Tibial nerve (tissue), 4 donors: ENCODE results near the gene SP140. TPM values are rescaled to one million over a fixed set of nuclear protein-coding genes. Genes with fewer than 3 reads are reported as not detected.

Source experiments
- DNase-seq, 2 donors: peaks; one replicate each; pipeline ENCODE4 v3.0.0-alpha.2; 2019; ENCODE audit warnings: low spot score in 2 of 2
- H3K27ac ChIP-seq, 4 donors: fragments of 200-600 bp; sonication (generic) in 3 of 4; one replicate each; pipeline ENCODE4 v1.5.1; 2017 to 2019; ENCODE audit warnings: mild to moderate bottlenecking in 1 of 4
- H3K27me3 ChIP-seq, 2 donors: fragments of 200-600 bp; sonication (generic) in 1 of 2; one replicate each; pipeline versions ENCODE4 v1.5.1 to v1.6.0; 2017 to 2019
- H3K36me3 ChIP-seq, 3 donors: fragments of 200-600 bp; sonication (generic); one replicate each; pipeline ENCODE4 v1.5.1; 2018 to 2019
- H3K4me1 ChIP-seq, 4 donors: fragments of 200-600 bp; sonication (generic) in 3 of 4; one replicate each; pipeline ENCODE4 v1.5.1; 2017 to 2019
- H3K4me3 ChIP-seq, 4 donors: fragments of 200-600 bp; sonication (generic) in 3 of 4; one replicate each; pipeline ENCODE4 v1.5.1; 2017 to 2019; ENCODE audit warnings: mild to moderate bottlenecking in 1 of 4, moderate library complexity in 1 of 4
- H3K9me3 ChIP-seq, 4 donors: fragments of 200-600 bp; sonication (generic) in 3 of 4; one replicate each; pipeline ENCODE4 v1.5.1; 2017 to 2019
- CTCF ChIP-seq, 5 experiments: fragments of 200-600 bp in 3 of 5; fragments of 450-650 bp in 2 of 5; sonication (generic) in 3 of 5; IDR thresholded peaks; one replicate each; pipeline ENCODE4 v1.5.1; 2016 to 2019; ENCODE audit warnings: antibody characterized with exemption in 5 of 5, mild to moderate bottlenecking in 3 of 5, moderate library complexity in 2 of 5
- EP300 ChIP-seq, 2 donors: sonication (generic); formaldehyde crosslinking; IDR thresholded peaks; one replicate each; pipeline ENCODE4 v1.6.1; 2017; ENCODE audit warnings: antibody characterized with exemption in 2 of 2, mild to moderate bottlenecking in 1 of 2
- POLR2A ChIP-seq, 2 donors: fragments of 450-650 bp; IDR thresholded peaks; one replicate each; pipeline ENCODE4 v1.6.1; 2017; ENCODE audit warnings: antibody characterized with exemption in 2 of 2, mild to moderate bottlenecking in 2 of 2, moderate library complexity in 2 of 2
- WGBS, 2 donors: methylation state at CpG; one replicate each; pipeline ENCODE4 v1.1.5; 2018; 5-methylcytosine and 5-hydroxymethylcytosine counted together
- total RNA-seq, 4 donors: library from RNA; depleted of rRNA; stranded (reverse); fragments of >200 nt; gene quantifications; one replicate each; pipeline ENCODE4 v1.1.0, GENCODE V29; 2016

Gene SP140
- total RNA-seq, 4 donors from 2014 or later = 0.63 to 4.5 (median 1.4) TPM

- DNase-seq = peak; percentile 40 to 55
- Histone ChIP-seq H3K9me3 (peaks cover 0 to 18% (median 0%) of the 10 kb centered on the region in 4 donors), H3K27me3 (no peaks in the 10 kb centered on the region), H3K4me3 (peak within 1 kb of the TSS; percentile 22 to 55 (median 46)), H3K36me3 (peaks cover 0 to 22% (median 0%) of the 10 kb centered on the region in 3 donors), H3K4me1 (peaks cover 0 to 21% (median 14%) of the 10 kb centered on the region in 4 donors), H3K27ac (peak within 1 kb of the TSS in 3 of 4 donors; percentile 81 to 84 (median 82))
- 8 to 11% methylated on average over 11 of the region's 11 CpGs for WGBS, 2 donors
- TF ChIP-seq EP300 (IDR thresholded peaks at IDR 0.05) (peak in 1 of 2 donors; percentile 74), POLR2A (IDR thresholded peaks at IDR 0.05) (no peak), CTCF (IDR thresholded peaks at IDR 0.05) (no peak)
These were observed 101.2 kb downstream of the SP140 start, which contains the start of gene SP140L for GRCh38 chr2:230326453-230327417. Gene SP140L, plus strand, starts transcription at chr2:230327193. Its CDS starts 77 bp downstream, at chr2:230327270.

DNA sequence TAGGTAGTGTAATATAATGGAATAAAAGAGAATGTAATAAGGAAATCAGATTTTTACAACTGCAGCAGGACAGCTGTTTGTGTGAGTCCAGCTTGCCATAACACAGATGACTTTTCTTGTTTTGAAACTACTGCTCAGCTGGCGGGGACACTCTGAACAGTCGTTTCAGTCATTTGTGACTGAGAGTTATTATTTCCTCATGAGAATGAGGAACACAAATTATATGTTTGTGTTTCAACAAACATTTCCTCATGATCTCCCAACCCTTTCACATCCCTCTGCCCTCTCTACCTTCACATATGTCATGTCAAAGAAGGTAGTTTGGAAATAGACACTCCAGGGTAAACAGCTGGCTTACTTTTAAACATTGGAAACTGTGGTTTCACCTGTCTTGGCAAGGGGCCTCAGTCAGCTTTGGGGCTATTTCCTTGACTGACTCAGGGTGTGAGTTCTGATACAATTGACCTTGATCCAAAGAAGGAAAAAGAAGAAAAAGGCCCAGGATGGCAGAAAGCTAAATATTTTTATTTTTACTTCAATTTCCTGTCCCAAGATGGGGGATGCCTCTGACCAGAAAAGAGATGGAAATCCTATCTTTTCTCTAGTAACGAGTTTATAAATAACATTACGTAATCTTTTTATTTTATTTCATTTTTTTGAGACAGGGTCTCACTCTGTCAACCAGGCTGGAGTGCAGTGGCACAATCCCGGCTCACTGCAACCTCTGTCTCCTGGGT, 102.0 kb downstream of the SP140 start:
- peak overlapping the region in 3 of 4 donors; percentile 81 to 84 (median 82) for H3K27ac ChIP-seq
- H3K9me3 ChIP-seq = peaks cover 0 to 9% (median 0%) of the 10 kb centered on the region in 4 donors
- H3K4me3 ChIP-seq = peak overlapping the region; percentile 22 to 55 (median 46)
- no peak for DNase-seq
- no peak for TF ChIP-seq CTCF (IDR thresholded peaks at IDR 0.05)
- TF ChIP-seq EP300 (IDR thresholded peaks at IDR 0.05) = no peak
- TF ChIP-seq POLR2A (IDR thresholded peaks at IDR 0.05) = no peak
- peaks cover 0 to 27% (median 0%) of the 10 kb centered on the region in 3 donors for H3K36me3 ChIP-seq
- peaks cover 0 to 21% (median 14%) of the 10 kb centered on the region in 4 donors for H3K4me1 ChIP-seq
- H3K27me3 ChIP-seq = no peaks in the 10 kb centered on the region
- 44 to 59% methylated on average over 5 of the region's 5 CpGs for whole genome bisulfite sequencing, 2 donors

DNA sequence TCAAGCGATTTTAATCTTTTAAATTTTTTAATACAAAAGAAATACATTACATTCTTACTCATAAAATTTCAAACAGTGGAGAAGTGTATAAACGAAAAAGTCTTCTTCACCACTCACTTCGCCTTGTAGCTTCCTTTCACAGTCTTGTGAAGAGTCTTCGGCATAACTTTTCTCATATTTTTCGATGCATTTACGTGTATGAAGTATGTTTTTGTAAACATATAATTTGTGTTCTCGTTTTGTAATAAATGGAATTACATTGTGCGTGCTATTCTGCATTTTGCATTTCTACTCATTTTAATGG, 102.6 kb downstream of the SP140 start:
- TF ChIP-seq EP300 (IDR thresholded peaks at IDR 0.05) (no peak), CTCF (IDR thresholded peaks at IDR 0.05) (no peak), POLR2A (IDR thresholded peaks at IDR 0.05) (no peak)
- Histone ChIP-seq H3K27me3 (no peaks in the 10 kb centered on the region), H3K36me3 (peaks cover 0 to 29% (median 0%) of the 10 kb centered on the region in 3 donors), H3K4me3 (peak overlapping the region in 1 of 4 donors; percentile 55), H3K4me1 (peaks cover 0 to 21% (median 14%) of the 10 kb centered on the region in 4 donors), H3K27ac (peak overlapping the region in 1 of 4 donors; percentile 81), H3K9me3 (peaks cover 0 to 4% (median 0%) of the 10 kb centered on the region in 4 donors)
- DNase-seq = no peak
- WGBS, 2 donors = 92 to 94% methylated on average over 8 of the region's 8 CpGs

DNA sequence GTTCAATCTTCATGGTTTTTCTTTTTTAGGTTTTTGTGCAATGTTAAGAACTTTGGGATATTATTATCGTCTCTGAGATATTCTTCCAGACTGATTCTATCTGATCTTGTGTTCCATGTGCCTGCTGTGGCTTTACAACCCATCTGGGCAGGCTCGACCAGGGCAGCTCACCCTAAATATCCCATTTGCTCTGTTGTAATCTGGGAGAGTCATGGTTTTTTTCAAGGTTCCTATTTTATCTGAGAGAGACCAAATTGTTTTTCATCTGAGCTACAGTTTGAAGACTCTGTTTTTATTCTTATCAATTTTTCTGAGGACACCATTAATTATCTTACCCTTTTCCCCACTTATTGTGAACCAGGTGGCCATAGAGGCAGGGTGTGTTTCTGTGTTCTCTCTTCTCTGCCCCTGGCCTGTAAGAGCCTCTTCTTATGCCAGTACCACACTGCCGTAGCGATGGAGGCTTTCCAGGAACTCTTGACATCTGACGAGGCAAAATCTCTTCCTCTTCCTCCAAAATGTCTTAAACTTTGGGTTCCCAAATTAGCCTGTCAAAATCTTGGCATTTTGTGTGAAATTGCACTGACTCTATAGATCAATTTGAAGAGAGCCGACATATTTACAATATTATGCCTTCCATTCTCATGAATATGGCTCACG, 104.5 kb downstream of the SP140 start:
- Histone ChIP-seq H3K9me3 (no peaks in the 10 kb centered on the region), H3K36me3 (peaks cover 0 to 41% (median 0%) of the 10 kb centered on the region in 3 donors), H3K27me3 (no peaks in the 10 kb centered on the region), H3K4me3 (no peak overlapping the region), H3K4me1 (peaks cover 0 to 21% (median 14%) of the 10 kb centered on the region in 4 donors), H3K27ac (no peak overlapping the region)
- no peak for DNase-seq
- 78 to 87% methylated on average over 7 of the region's 7 CpGs for WGBS, 2 donors
- TF ChIP-seq EP300 (IDR thresholded peaks at IDR 0.05) (no peak), POLR2A (IDR thresholded peaks at IDR 0.05) (no peak), CTCF (IDR thresholded peaks at IDR 0.05) (no peak)
